Fibroblast of lung (primary cell): Measurements from ENCODE around the gene B4GALT6.

ENCODE experiments used
- CTCF ChIP-seq, 2 donors: IDR thresholded peaks in 1 of 2; conservative IDR thresholded peaks in 1 of 2; 1 replicate in 1 of 2; 2 replicates in 1 of 2; pipeline ENCODE4 v1.5.1; 2011 to 2012; ENCODE audit warnings: low read length in 2 of 2, control low read depth in 1 of 2, inconsistent platforms in 1 of 2, low read depth in 1 of 2, mild to moderate bottlenecking in 1 of 2
- EZH2 ChIP-seq: IDR thresholded peaks from 2 replicates; pipeline ENCODE4 v1.5.1; 2012; ENCODE audit warnings: low read length, control low read depth, mild to moderate bottlenecking; ENCODE audit errors: missing control alignments

- TF ChIP-seq CTCF (conservative IDR thresholded peaks at IDR 0.05 in 1 of 2, IDR thresholded peaks at IDR 0.05 in 1 of 2; ENCODE audit: low read depth in 1 of 2, low read length in 2 of 2) (no peak), EZH2 (no peak)
Observed at GRCh38 chr18:31719363-31720006, 35.1 kb upstream of the B4GALT6 start.
